ENCODE measurements around the gene TNRC18. TPM values are rescaled to one million over a fixed set of nuclear protein-coding genes. Genes with fewer than 3 reads are reported as not detected.

The TNRC18 gene
- total and polyA plus RNA-seq, 2 donors (not counting 3 experiments of a cell fraction or from before 2014, with no cell fraction given): 14.8 to 64.6 TPM

DNA sequence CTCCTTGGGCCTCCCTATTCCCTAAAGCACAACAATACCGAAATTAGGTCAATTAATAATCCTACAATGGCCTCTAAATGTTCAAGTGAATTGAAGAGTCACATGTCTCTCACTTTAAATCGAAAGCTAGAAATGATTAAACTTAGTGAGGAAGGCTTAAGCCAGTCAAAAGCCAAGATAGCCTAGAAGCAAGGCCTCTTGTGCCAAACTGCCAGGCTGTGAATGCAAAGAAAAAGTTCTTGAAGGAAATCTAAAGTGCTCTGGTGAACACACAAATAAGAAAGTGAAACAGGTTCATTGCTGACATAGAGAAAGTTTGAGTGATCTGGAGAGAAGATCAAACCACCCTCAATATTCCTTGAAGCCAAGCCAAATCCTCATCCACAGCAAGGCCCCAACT lies 83.7 kb downstream of the TNRC18 start:
- H3K79me2 ChIP-seq (ENCODE audit: control insufficient read depth, insufficient read depth, low read length): no peaks in the 10 kb centered on the region
- ChIA-PET POLR2A (no interaction called here), CTCF (no interaction called here)

DNA sequence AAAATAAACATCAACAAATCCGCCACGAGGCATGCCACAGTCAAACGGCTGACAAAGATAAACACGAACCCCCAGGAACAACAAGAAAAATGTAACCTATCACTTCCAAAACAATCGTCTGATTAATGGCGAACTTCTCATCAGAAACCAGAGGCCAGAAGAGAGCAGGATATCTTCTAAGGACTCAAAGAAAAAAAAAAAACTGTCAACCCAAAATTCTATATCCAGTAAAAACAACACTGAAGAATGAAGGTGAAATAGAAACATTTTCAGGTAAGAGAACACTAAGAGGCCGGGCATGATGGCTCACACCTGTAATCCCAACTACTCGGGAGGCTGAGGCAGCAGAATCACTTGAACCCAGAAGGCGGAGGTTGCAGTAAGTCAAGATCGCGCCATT lies 86.6 kb downstream of the TNRC18 start:
- TF ChIP-seq, protein P1, sequence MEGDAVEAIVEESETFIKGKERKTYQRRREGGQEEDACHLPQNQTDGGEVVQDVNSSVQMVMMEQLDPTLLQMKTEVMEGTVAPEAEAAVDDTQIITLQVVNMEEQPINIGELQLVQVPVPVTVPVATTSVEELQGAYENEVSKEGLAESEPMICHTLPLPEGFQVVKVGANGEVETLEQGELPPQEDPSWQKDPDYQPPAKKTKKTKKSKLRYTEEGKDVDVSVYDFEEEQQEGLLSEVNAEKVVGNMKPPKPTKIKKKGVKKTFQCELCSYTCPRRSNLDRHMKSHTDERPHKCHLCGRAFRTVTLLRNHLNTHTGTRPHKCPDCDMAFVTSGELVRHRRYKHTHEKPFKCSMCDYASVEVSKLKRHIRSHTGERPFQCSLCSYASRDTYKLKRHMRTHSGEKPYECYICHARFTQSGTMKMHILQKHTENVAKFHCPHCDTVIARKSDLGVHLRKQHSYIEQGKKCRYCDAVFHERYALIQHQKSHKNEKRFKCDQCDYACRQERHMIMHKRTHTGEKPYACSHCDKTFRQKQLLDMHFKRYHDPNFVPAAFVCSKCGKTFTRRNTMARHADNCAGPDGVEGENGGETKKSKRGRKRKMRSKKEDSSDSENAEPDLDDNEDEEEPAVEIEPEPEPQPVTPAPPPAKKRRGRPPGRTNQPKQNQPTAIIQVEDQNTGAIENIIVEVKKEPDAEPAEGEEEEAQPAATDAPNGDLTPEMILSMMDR (IDR thresholded peaks at IDR 0.05; ENCODE audit: extremely low read depth in 1 of 2, insufficient read depth in 1 of 2, low read depth in 1 of 2, low read length in 2 of 2): no peak
- TF ChIP-seq JUN (IDR thresholded peaks at IDR 0.05; ENCODE audit: borderline replicate concordance, insufficient read depth, insufficient read length, low read depth) (no peak), FOS (IDR thresholded peaks at IDR 0.05; ENCODE audit: borderline replicate concordance, insufficient read depth, low read length) (no peak), POLR2A (IDR thresholded peaks at IDR 0.05; ENCODE audit: low read depth, low read length) (no peak), MYC (IDR thresholded peaks at IDR 0.05; ENCODE audit: low read depth, low read length) (no peak), EZH2 (IDR thresholded peaks at IDR 0.05; ENCODE audit: borderline replicate concordance, low read depth, low read length, severe bottlenecking) (no peak), GATA2 (IDR thresholded peaks at IDR 0.05; ENCODE audit: insufficient read depth, insufficient read length, low read depth, low read length) (no peak), POLR2AphosphoS5 (IDR thresholded peaks at IDR 0.05; ENCODE audit: insufficient read depth, low read depth, low read length) (no peak)
- TF ChIP-seq, protein P2, sequence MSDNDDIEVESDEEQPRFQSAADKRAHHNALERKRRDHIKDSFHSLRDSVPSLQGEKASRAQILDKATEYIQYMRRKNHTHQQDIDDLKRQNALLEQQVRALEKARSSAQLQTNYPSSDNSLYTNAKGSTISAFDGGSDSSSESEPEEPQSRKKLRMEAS (IDR thresholded peaks at IDR 0.05; ENCODE audit: insufficient read depth, insufficient read length): no peak
- FAIRE-seq (no peak), DNase-seq (ENCODE audit: low read depth, low spot score) (no peak)
- Histone ChIP-seq H3K79me2 (ENCODE audit: control insufficient read depth, insufficient read depth, low read length) (no peaks in the 10 kb centered on the region), H3K36me3 (ENCODE audit: control insufficient read depth in 2 of 2, extremely low read depth in 1 of 2, insufficient read depth in 2 of 2, low read length in 2 of 2) (peaks cover 0 to 23% of the 10 kb centered on the region in 2 experiments), H4K20me1 (replicated peaks; ENCODE audit: control insufficient read depth, extremely low read depth, insufficient read depth, low read length) (no peaks in the 10 kb centered on the region), H3K4me1 (ENCODE audit: control insufficient read depth, extremely low read depth, insufficient read depth, low read length) (no peaks in the 10 kb centered on the region), H2AFZ (ENCODE audit: low read depth, low read length) (no peak overlapping the region), H3K4me2 (ENCODE audit: insufficient read depth, low read length) (no peak overlapping the region), H3K9me1 (replicated peaks; ENCODE audit: control insufficient read depth, extremely low read depth, insufficient read depth, low read length) (no peaks in the 10 kb centered on the region), H3K9me3 (replicated peaks; ENCODE audit: control insufficient read depth, insufficient read depth, low read length) (no peaks in the 10 kb centered on the region), H3K27me3 (ENCODE audit: control insufficient read depth in 2 of 2, insufficient read depth in 2 of 2, low read length in 2 of 2) (no peaks in the 10 kb centered on the region), H3K27ac (ENCODE audit: insufficient read depth, low read depth, low read length) (no peak overlapping the region), H3K4me3 (replicated peaks in 1 of 3; ENCODE audit: insufficient read depth in 1 of 3, low read depth in 1 of 3, low read length in 3 of 3) (no peak overlapping the region), H3K9ac (replicated peaks; ENCODE audit: extremely low read depth, insufficient read depth, low read length) (no peak overlapping the region)
- no TSS peak for BruUV-seq (replicated peaks)
- CTCF ChIA-PET: interaction anchor here (0.8 kb wide), 1 partner anchor 96 kb away, joined by 3 read pairs; no protein-coding TSS in a partner anchor
- POLR2A ChIA-PET: no interaction called here
- dilution Hi-C loops (cut with MboI; ENCODE audit: extremely low pct_ligation_motif_present, low sequenced_read_pairs) (no loop called here), intact Hi-C loops (cut with micrococcal nuclease) (no loop called here)

More for the DNA sequence above, 83.7 kb downstream of the TNRC18 start:
- H3K9ac ChIP-seq (replicated peaks; ENCODE audit: extremely low read depth, insufficient read depth, low read length): no peak overlapping the region
- TF ChIP-seq POLR2A (IDR thresholded peaks at IDR 0.05; ENCODE audit: low read depth, low read length) (no peak), MYC (IDR thresholded peaks at IDR 0.05; ENCODE audit: low read depth, low read length) (no peak), JUN (IDR thresholded peaks at IDR 0.05; ENCODE audit: borderline replicate concordance, insufficient read depth, insufficient read length, low read depth) (no peak), POLR2AphosphoS5 (IDR thresholded peaks at IDR 0.05; ENCODE audit: insufficient read depth, low read depth, low read length) (no peak), EZH2 (IDR thresholded peaks at IDR 0.05; ENCODE audit: borderline replicate concordance, low read depth, low read length, severe bottlenecking) (no peak)
- TF ChIP-seq, protein P2 (IDR thresholded peaks at IDR 0.05; ENCODE audit: insufficient read depth, insufficient read length): no peak
- dilution Hi-C loops (cut with MboI; ENCODE audit: extremely low pct_ligation_motif_present, low sequenced_read_pairs) (no loop called here), intact Hi-C loops (cut with micrococcal nuclease) (no loop called here)
- no peaks in the 10 kb centered on the region for H3K27me3 ChIP-seq (ENCODE audit: control insufficient read depth in 2 of 2, insufficient read depth in 2 of 2, low read length in 2 of 2)
- H3K4me1 ChIP-seq (ENCODE audit: control insufficient read depth, extremely low read depth, insufficient read depth, low read length): no peaks in the 10 kb centered on the region
- no peak for FAIRE-seq
- H3K27ac ChIP-seq (ENCODE audit: insufficient read depth, low read depth, low read length): no peak overlapping the region
- no peak overlapping the region for H2AFZ ChIP-seq (ENCODE audit: low read depth, low read length)
- H3K4me3 ChIP-seq (replicated peaks in 1 of 3; ENCODE audit: insufficient read depth in 1 of 3, low read depth in 1 of 3, low read length in 3 of 3): no peak overlapping the region
- H3K9me1 ChIP-seq (replicated peaks; ENCODE audit: control insufficient read depth, extremely low read depth, insufficient read depth, low read length): no peaks in the 10 kb centered on the region
- H3K36me3 ChIP-seq (ENCODE audit: control insufficient read depth in 2 of 2, extremely low read depth in 1 of 2, insufficient read depth in 2 of 2, low read length in 2 of 2): peaks cover 4 to 25% of the 10 kb centered on the region in 2 experiments
- no peak for DNase-seq (ENCODE audit: low read depth, low spot score)
- H3K9me3 ChIP-seq (replicated peaks; ENCODE audit: control insufficient read depth, insufficient read depth, low read length): no peaks in the 10 kb centered on the region
- no TSS peak for BruUV-seq (replicated peaks)
- H4K20me1 ChIP-seq (replicated peaks; ENCODE audit: control insufficient read depth, extremely low read depth, insufficient read depth, low read length): no peaks in the 10 kb centered on the region
- H3K4me2 ChIP-seq (ENCODE audit: insufficient read depth, low read length): no peak overlapping the region
